GM19467 (cell line): ENCODE data around the gene TRPV6.

Source experiments
- ATAC-seq: cut with Tn5 transposase; IDR thresholded peaks from one replicate; pipeline ENCODE4 v1.9.1; 2021; ENCODE audit warnings: mild to moderate bottlenecking, moderate library complexity; ENCODE audit not compliant: unreplicated experiment

Gene TRPV6

GRCh38 chr7:142886866-142887265 is 1.3 kb upstream of the TRPV6 start:
- no peak for ATAC-seq

- ATAC-seq, result no peak
Observed at GRCh38 chr7:142884286-142884640, 1.3 kb downstream of the TRPV6 start.

- no peak for ATAC-seq
Observed at GRCh38 chr7:142883571-142884285, 1.8 kb downstream of the TRPV6 start.

- ATAC-seq, result no peak
Observed at GRCh38 chr7:142883145-142883544, 2.4 kb downstream of the TRPV6 start.

DNA sequence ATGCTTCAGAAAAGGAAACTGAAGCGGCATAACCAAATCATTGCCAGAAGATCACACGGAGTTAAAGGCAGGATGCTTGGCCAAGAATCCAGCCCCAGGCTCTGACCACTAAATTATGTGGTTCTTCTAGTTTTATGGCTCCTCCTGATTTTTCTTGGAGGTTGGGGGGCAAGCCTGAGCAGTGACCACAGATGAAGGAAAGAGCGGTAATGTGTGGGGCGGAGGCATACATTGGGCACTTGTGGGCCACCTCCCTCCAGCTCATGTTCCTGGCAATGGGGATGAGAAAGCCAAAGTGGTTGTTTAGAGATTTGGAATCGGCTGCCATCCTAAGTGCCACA is 3.2 kb downstream of the TRPV6 start:
- no peak for ATAC-seq

DNA sequence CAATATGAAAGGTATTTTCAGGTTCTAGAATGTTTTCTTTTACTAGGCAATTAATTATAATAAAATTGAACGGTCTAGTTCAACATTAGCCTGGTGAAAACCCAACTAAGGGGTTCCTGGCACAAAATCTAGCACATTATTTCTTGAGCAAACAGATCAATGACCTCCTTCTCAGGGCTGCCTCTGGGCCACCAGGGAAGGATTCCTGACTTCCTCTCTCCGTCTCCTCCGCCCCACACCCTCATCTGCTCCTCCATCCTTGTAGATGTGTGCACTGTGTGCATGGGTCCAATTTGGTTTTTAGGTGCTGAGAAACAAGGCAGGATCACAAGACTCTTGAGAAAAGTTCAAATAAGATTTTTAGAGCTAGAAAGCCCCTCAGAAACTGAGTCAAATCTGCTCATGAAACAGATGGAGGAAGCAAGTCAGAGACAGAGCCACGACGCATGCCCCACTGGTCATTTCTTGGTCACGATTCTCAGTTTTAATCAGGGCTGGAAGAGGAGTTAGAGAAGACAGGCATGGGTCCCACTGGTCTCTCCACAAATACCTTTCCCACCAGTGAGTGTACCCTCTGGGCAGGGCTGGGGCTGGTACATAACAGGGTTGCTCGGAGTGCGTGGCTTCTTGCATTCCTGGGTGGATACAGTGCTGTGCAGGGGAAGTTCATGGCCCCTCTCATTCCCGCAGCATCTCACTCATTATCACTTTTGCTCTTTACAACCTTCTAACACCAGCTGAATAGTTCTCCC is 3.8 kb downstream of the TRPV6 start:
- no peak for ATAC-seq

DNA sequence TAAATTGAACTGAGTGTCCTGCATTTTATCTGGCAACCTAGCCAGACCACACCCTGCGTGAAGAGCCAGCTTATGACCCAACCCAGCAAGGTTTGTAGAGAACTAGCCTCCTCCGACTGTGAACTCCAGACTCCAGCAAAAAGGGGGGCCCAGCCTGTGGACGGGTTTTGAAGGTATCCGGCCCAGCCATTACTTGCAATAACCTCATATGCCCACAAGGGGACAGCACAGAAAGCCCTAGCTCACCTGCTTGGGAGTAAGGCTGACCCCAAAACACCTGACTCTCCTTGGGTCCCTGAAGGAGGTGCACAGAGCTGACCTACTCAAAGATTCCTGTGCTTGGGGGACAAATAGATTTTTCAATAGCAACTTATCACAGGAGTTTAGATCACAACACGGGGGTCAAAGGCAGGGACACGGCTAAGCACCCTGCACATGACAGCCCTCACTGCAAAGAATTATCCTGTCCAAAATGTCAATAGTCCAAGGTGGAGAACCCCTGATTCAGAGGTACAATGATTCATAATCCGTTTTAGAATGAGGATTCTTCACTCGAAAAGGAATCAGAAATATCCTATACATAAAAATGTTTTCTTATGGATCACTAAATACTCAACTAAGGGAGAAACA is 4.6 kb downstream of the TRPV6 start:
- ATAC-seq, result no peak

GRCh38 chr7:142879060-142879459 is 6.5 kb downstream of the TRPV6 start:
- no peak for ATAC-seq

DNA sequence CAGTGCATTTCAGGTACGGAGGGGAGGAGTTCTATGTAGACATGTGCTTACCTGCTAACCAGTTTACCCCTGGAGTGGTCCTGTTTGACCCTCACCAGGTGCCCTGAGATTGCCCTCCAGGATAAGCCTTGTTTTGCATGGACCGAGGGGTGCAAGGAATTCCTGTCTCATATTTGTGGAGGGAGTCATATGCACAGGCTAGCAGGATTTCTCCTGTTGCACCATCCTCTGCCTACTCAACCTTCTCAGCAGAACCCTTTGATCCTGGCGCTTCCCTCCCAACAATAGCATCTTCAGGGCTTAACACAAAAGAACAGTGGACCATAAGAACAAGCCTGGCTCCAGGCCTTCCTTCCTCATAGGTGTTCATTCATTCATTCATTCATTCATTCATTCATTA is 7.2 kb downstream of the TRPV6 start:
- ATAC-seq, result no peak

DNA sequence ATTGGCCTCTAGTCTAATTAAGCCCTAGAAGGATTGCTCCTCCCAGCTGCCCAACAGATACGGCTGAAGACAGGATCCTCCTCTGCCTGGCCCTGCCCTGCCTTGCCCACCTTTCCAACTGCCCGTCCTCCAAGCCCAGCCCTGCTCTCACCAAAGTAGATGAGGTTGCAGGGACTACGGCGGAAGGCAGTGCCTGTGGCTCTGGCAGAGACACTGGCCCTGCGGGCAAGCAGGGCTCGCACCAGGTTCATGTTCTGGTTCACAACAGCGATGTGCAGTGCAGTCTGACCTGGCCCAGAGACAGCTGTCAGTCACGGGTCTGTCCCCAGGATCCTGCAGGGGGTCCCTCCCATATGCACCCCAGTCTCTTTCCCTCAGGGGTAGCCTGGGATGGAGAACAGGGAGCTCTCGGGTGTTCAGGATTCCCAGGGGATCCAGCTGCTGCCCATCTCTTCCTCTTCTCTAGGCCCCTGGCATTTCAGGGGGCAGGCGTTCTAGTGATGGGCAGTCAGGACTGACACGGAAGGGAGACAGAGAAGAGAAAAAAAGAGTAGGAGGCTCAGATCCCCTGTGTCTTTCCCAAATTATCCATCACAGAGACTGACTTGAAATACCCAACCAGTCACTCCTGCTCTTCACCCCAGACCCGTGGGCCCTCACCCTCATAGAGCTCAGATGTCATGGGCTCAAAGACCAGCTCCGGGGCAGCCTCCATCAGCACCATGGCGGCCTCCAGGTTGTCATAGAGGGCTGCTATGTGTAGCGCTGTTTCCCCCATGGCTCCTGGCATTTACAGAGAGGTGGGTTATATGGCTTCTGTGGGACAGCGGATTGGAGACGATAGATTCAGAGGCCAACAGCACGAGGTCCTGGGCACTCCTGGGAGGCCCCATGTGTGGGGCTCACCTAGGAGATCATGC is 8.3 kb downstream of the TRPV6 start:
- no peak for ATAC-seq

- ATAC-seq, result no peak
Observed at GRCh38 chr7:142876236-142876960, 9.1 kb downstream of the TRPV6 start.

- ATAC-seq, result no peak
Observed at GRCh38 chr7:142875456-142875855, 10.1 kb downstream of the TRPV6 start.

GRCh38 chr7:142874837-142875236 is 10.7 kb downstream of the TRPV6 start:
- no peak for ATAC-seq

DNA sequence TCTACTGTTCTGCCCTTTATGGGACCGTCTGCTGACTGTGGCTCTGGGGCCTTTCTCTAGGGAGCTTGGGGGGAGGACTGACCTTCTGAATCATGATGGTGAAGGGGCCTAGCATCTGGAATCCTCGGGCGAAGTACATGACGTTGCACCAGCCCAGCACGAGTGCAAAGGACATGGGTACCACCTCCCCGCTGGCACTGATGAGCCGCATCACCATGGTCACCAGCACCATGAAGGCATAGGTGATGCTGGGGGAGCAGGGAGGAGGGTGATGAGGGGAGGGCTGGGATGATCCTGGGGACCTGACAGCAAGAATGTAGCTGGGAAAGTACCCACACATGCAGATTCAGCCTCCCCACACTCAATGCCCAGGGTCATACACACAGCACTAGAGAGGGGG is 11.1 kb downstream of the TRPV6 start:
- no peak for ATAC-seq

GRCh38 chr7:142873871-142874270 is 11.7 kb downstream of the TRPV6 start:
- ATAC-seq, result no peak

DNA sequence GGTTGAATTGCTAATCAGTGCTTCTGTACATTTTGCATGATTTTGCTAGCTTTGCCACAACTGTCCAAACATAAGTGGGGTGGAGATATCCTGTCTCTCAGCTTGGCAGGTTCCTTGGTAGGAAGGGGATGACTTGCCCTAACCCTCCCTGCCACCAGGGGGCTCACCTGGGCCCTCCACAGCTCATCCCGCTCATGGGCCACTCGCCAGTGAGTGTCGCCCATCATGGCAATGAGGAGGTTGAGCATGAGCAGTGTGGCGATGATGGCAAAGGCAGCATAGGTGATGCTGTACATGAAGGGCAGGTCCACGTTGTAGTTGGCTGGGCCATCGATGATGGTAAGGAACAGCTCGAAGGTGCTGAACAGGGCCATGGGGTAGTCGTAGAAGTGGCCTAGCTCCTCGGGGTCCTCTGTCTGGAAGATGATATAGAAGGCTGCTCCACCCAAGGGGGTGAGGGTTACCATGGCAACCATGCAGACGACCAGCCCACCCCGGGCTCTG is 12.2 kb downstream of the TRPV6 start:
- ATAC-seq, result no peak

- ATAC-seq, result no peak
Observed at GRCh38 chr7:142872106-142872675, 13.4 kb downstream of the TRPV6 start.

DNA sequence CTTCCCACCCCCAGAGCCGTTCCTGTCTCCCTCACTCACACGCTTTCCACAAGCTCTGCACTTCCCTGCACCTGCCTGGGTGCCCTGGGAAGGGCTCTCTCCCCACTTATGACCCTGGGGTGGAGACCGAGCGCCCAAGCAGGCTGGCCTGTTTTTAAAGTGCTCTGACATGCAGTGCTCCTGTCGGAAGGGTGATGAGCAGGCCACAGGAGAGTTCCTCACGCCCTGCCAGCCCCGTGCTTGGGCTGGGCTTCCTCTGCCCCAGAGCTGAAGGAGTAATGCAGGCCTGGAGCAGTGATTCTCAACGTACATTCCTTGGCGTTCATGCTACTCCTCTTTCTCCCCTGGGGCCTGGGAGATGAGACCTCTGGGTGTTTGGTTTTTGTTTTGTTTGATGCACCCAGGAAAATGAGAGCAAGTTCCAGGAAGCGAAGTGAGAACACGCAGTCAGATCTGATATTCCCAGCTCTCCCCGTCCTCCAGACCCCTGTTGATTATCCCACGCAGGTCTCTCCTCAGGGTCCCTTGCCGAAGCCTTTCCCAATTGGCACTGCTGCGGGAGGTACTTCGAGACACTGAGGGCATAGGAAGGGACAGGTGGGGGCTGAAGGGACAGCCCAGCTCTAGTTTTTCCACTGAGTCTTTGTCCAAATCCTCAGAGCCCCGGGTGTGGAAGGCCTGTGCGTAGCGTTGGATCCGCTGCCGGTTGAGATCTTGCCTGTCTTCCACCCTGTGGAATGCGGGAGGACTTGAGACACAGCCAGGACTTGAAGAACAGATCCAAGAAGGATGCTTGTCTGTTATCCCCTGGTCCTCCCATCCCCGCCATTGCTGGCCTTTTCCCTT is 14.1 kb downstream of the TRPV6 start:
- ATAC-seq, result no peak
